ENCODE measurements around the gene WFIKKN2. TPM values are rescaled to one million over a fixed set of nuclear protein-coding genes. Genes with fewer than 3 reads are reported as not detected.

Gene WFIKKN2
- polyA plus RNA-seq, 1 of the 3 experiments (the other 2 are of a cell fraction): not detected

- no peaks in the 10 kb centered on the region for H3K9me3 ChIP-seq
- no peak overlapping the region for H3K9ac ChIP-seq
- ChIA-PET POLR2A (interaction anchor here (0.7 kb wide), 1 partner anchor 25 kb away, joined by 5 read pairs; the partner anchor contains the start of gene TOB1), CTCF (interaction anchor here (1.0 to 1.6 kb wide), 5 partner anchors 11 to 58 kb away, joined by 3 to 5 read pairs (median 3); partner anchors contain the start of gene TOB1)
- no peak overlapping the region for H3K4me3 ChIP-seq (ENCODE audit: low read depth in 2 of 2, low read length in 1 of 2)
- peaks cover 0 to 9% of the 10 kb centered on the region in 2 experiments; a peak in 1 of 4 replicates for H3K4me1 ChIP-seq (ENCODE audit: control insufficient read depth in 1 of 2, insufficient read depth in 2 of 2, low read depth in 1 of 2, low read length in 1 of 2)
- no peak overlapping the region for H3K4me2 ChIP-seq
- H3F3A ChIP-seq (replicated peaks; ENCODE audit: insufficient read depth): no peaks in the 10 kb centered on the region
- TF ChIP-seq CHD2 (IDR thresholded peaks at IDR 0.05; ENCODE audit: low read length, partially characterized antibody) (no peak), FOXJ3 (CRISPR knock-in tag; IDR thresholded peaks at IDR 0.05) (no peak), EP300 (IDR thresholded peaks at IDR 0.05; ENCODE audit: borderline replicate concordance in 1 of 2, low read depth in 1 of 2, low read length in 1 of 2) (no peak), JUND (IDR thresholded peaks at IDR 0.05) (no peak), RCOR1 (IDR thresholded peaks at IDR 0.05; ENCODE audit: low read length) (no peak), TAF1 (IDR thresholded peaks at IDR 0.05; ENCODE audit: borderline replicate concordance, low read depth, low read length) (no peak), MEF2A (IDR thresholded peaks at IDR 0.05; ENCODE audit: borderline replicate concordance, low read depth) (no peak), GABPA (IDR thresholded peaks at IDR 0.05; ENCODE audit: low read depth) (no peak), MXI1 (IDR thresholded peaks at IDR 0.05; ENCODE audit: low read depth, low read length) (no peak), FOXM1 (IDR thresholded peaks at IDR 0.05; ENCODE audit: low read depth) (no peak), USF1 (IDR thresholded peaks at IDR 0.05; ENCODE audit: borderline replicate concordance, low read depth) (no peak), SMC3 (IDR thresholded peaks at IDR 0.05; ENCODE audit: low read depth, low read length) (no peak), EZH2phosphoT487 (IDR thresholded peaks at IDR 0.05; ENCODE audit: borderline replicate concordance, low read depth) (no peak), ELF1 (IDR thresholded peaks at IDR 0.05) (no peak)
- TF ChIP-seq, protein P1, sequence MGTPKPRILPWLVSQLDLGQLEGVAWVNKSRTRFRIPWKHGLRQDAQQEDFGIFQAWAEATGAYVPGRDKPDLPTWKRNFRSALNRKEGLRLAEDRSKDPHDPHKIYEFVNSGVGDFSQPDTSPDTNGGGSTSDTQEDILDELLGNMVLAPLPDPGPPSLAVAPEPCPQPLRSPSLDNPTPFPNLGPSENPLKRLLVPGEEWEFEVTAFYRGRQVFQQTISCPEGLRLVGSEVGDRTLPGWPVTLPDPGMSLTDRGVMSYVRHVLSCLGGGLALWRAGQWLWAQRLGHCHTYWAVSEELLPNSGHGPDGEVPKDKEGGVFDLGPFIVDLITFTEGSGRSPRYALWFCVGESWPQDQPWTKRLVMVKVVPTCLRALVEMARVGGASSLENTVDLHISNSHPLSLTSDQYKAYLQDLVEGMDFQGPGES (IDR thresholded peaks at IDR 0.05; ENCODE audit: low read depth, low read length): no peak
- TF ChIP-seq, protein P2, sequence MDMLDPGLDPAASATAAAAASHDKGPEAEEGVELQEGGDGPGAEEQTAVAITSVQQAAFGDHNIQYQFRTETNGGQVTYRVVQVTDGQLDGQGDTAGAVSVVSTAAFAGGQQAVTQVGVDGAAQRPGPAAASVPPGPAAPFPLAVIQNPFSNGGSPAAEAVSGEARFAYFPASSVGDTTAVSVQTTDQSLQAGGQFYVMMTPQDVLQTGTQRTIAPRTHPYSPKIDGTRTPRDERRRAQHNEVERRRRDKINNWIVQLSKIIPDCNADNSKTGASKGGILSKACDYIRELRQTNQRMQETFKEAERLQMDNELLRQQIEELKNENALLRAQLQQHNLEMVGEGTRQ (IDR thresholded peaks at IDR 0.05; ENCODE audit: borderline replicate concordance, low read depth, low read length): no peak
- TF ChIP-seq, protein P3, sequence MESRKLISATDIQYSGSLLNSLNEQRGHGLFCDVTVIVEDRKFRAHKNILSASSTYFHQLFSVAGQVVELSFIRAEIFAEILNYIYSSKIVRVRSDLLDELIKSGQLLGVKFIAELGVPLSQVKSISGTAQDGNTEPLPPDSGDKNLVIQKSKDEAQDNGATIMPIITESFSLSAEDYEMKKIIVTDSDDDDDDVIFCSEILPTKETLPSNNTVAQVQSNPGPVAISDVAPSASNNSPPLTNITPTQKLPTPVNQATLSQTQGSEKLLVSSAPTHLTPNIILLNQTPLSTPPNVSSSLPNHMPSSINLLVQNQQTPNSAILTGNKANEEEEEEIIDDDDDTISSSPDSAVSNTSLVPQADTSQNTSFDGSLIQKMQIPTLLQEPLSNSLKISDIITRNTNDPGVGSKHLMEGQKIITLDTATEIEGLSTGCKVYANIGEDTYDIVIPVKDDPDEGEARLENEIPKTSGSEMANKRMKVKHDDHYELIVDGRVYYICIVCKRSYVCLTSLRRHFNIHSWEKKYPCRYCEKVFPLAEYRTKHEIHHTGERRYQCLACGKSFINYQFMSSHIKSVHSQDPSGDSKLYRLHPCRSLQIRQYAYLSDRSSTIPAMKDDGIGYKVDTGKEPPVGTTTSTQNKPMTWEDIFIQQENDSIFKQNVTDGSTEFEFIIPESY (IDR thresholded peaks at IDR 0.05; ENCODE audit: borderline replicate concordance, low read depth): no peak
- no peaks in the 10 kb centered on the region for H3K79me2 ChIP-seq (ENCODE audit: insufficient read depth)
- WGBS (ENCODE audit: low lambda C conversion rate): 88% methylated on average over 4 of the region's 4 CpGs
- H2AFZ ChIP-seq (ENCODE audit: low read depth): no peak overlapping the region
- H3K36me3 ChIP-seq (replicated peaks in 1 of 2; ENCODE audit: control insufficient read depth in 1 of 2, insufficient read depth in 2 of 2, low read length in 1 of 2): no peaks in the 10 kb centered on the region
- H3K27me3 ChIP-seq (ENCODE audit: insufficient read depth): no peaks in the 10 kb centered on the region
- H3K27ac ChIP-seq (ENCODE audit: low read depth in 2 of 2, low read length in 1 of 2): peak overlapping the region in 1 of 2 experiments; percentile 7; a peak in 1 of 4 replicates
- H3K9me2 ChIP-seq: no peaks in the 10 kb centered on the region
- H4K20me1 ChIP-seq (ENCODE audit: insufficient read depth): no peaks in the 10 kb centered on the region
- DNase-seq: no peak
Measured at GRCh38 chr17:50891577-50891989, 56.2 kb downstream of the WFIKKN2 start.

Small RNAs within 50 kb of the gene (small RNA-seq; reads per million reads assigned to genes)
- 0 reads per million in 7 experiments for gene AC005921.1

Other genes starting within 250 kb of the WFIKKN2 start
- gene ABCC3, start 200.7 kb upstream of the WFIKKN2 start, polyA plus RNA-seq (2012; rRNA removed): 185 and 209 TPM in 2 replicates
- gene ANKRD40, start 127.7 kb upstream of the WFIKKN2 start, polyA plus RNA-seq (2012; rRNA removed): 33.6 and 46.3 TPM in 2 replicates
- gene LUC7L3, start 116.0 kb upstream of the WFIKKN2 start, polyA plus RNA-seq (2012; rRNA removed): 154 and 164 TPM in 2 replicates
- not detected in 2 replicates for gene ANKRD40CL, start 68.1 kb upstream of the WFIKKN2 start, polyA plus RNA-seq (2012; rRNA removed)
- 19.3 and 21.8 TPM in 2 replicates for gene TOB1, start 30.8 kb downstream of the WFIKKN2 start, polyA plus RNA-seq (2012; rRNA removed)